ENCODE data around the gene NARF.
"Not testable (repeated sequence)": the region's sequence is repeated elsewhere in the genome, so short reads cannot be mapped to it uniquely, and the experiment has no call there.

Gene NARF

GRCh38 chr17:82446124-82446523 is 12.4 kb upstream of the NARF start:
- DNase-seq (ENCODE audit: low spot score), result no peak

GRCh38 chr17:82446649-82447048 is 11.9 kb upstream of the NARF start:
- no peak for DNase-seq (ENCODE audit: low spot score)

- no peak for DNase-seq (ENCODE audit: low spot score)
These were observed 10.7 kb upstream of the NARF start for GRCh38 chr17:82447876-82448275.

- DNase-seq (ENCODE audit: low spot score), result peak; percentile 76
These were observed 9.2 kb upstream of the NARF start for GRCh38 chr17:82449131-82449882.

GRCh38 chr17:82449883-82450356 is 8.6 kb upstream of the NARF start:
- DNase-seq (ENCODE audit: low spot score), result no peak

GRCh38 chr17:82450357-82451106 is 8.0 kb upstream of the NARF start, which contains the start of gene CYBC1:
TSS of gene CYBC1 (minus strand) at chr17:82450752. CDS start at chr17:82449254, 1,498 bp downstream.
- DNase-seq (ENCODE audit: low spot score), result peak; percentile 94

GRCh38 chr17:82452162-82452561 is 6.4 kb upstream of the NARF start:
- DNase-seq (ENCODE audit: low spot score), result no peak

GRCh38 chr17:82453151-82453550 is 5.4 kb upstream of the NARF start:
- DNase-seq (ENCODE audit: low spot score), result not testable (repeated sequence)

GRCh38 chr17:82453706-82454105 is 4.8 kb upstream of the NARF start:
- DNase-seq (ENCODE audit: low spot score), result not testable (repeated sequence)

- DNase-seq (ENCODE audit: low spot score), result no peak
These were observed 1.2 kb upstream of the NARF start for GRCh38 chr17:82457073-82457928.

- no peak for DNase-seq (ENCODE audit: low spot score)
These were observed 687 bp upstream of the NARF start for GRCh38 chr17:82457929-82458178.

- DNase-seq (ENCODE audit: low spot score), result no peak
These were observed 414 bp downstream of the NARF start for GRCh38 chr17:82458885-82459424.

- not testable (repeated sequence) for DNase-seq (ENCODE audit: low spot score)
These were observed 1.4 kb downstream of the NARF start for GRCh38 chr17:82459936-82460335.

GRCh38 chr17:82461827-82462524 is 3.4 kb downstream of the NARF start:
- no peak for DNase-seq (ENCODE audit: low spot score)

GRCh38 chr17:82463391-82463790 is 4.8 kb downstream of the NARF start:
- no peak for DNase-seq (ENCODE audit: low spot score)

GRCh38 chr17:82463925-82464566 is 5.5 kb downstream of the NARF start:
- DNase-seq (ENCODE audit: low spot score), result no peak

GRCh38 chr17:82464567-82464929 is 6.0 kb downstream of the NARF start:
- no peak for DNase-seq (ENCODE audit: low spot score)

GRCh38 chr17:82465023-82465603 is 6.6 kb downstream of the NARF start:
- DNase-seq (ENCODE audit: low spot score), result no peak

- no peak for DNase-seq (ENCODE audit: low spot score)
These were observed 10.2 kb downstream of the NARF start for GRCh38 chr17:82468692-82469091.

GRCh38 chr17:82470065-82470464 is 11.5 kb downstream of the NARF start:
- no peak for DNase-seq (ENCODE audit: low spot score)

Measured in CD4-positive, alpha-beta T cell treated with Interleukin-6 at 100 ng/mL for 8 hours (primary cell).